NCI-H2227 (cell line): ENCODE results near the gene SPATA33.
A peak's percentile ranks its signal among the peaks of the same experiment; 100 is the strongest.
"Not testable (repeated sequence)": the region's sequence is repeated elsewhere in the genome, so short reads cannot be mapped to it uniquely, and the experiment has no call there.

Source experiments
- DNase-seq: peaks from one replicate; lab custom pipeline; 2025; ENCODE audit not compliant: unreplicated experiment; lab: John Stamatoyannopoulos, UW

The SPATA33 gene

GRCh38 chr16:89658221-89658879 is 714 bp downstream of the SPATA33 start:
- DNase-seq: no peak

- DNase-seq: no peak
Measured at GRCh38 chr16:89660146-89660545, 2.5 kb downstream of the SPATA33 start.

- no peak for DNase-seq
Measured at GRCh38 chr16:89661215-89661614, 3.6 kb downstream of the SPATA33 start.

- not testable (repeated sequence) for DNase-seq
Measured at GRCh38 chr16:89664238-89664637, 6.6 kb downstream of the SPATA33 start.

- DNase-seq: peak; percentile 9
Measured at GRCh38 chr16:89667000-89667399, 9.4 kb downstream of the SPATA33 start.

GRCh38 chr16:89667633-89668032 is 10.0 kb downstream of the SPATA33 start:
- no peak for DNase-seq

- DNase-seq: no peak
Measured at GRCh38 chr16:89668790-89669158, 11.1 kb downstream of the SPATA33 start.

- DNase-seq: no peak
Measured at GRCh38 chr16:89669755-89670154, 12.1 kb downstream of the SPATA33 start.

GRCh38 chr16:89670496-89671431 is 13.1 kb downstream of the SPATA33 start:
- no peak for DNase-seq

GRCh38 chr16:89671565-89671964 is 13.9 kb downstream of the SPATA33 start:
- not testable (repeated sequence) for DNase-seq

- no peak for DNase-seq
Measured at GRCh38 chr16:89672177-89672941, 14.7 kb downstream of the SPATA33 start.

GRCh38 chr16:89678258-89678657 is 20.6 kb downstream of the SPATA33 start:
- no peak for DNase-seq

- no peak for DNase-seq
Measured at GRCh38 chr16:89685916-89686315, 28.3 kb downstream of the SPATA33 start.

GRCh38 chr16:89686520-89687091 is 29.0 kb downstream of the SPATA33 start, which contains the start of gene CDK10:
Gene CDK10 (plus strand): TSS chr16:89686689. CDS start chr16:89686711, 22 bp downstream.
- DNase-seq: peak; percentile 93

GRCh38 chr16:89687092-89687940 is 29.7 kb downstream of the SPATA33 start:
- peak; percentile 59 for DNase-seq

- no peak for DNase-seq
Measured at GRCh38 chr16:89688395-89688794, 30.8 kb downstream of the SPATA33 start.

- DNase-seq: no peak
Measured at GRCh38 chr16:89689142-89689541, 31.5 kb downstream of the SPATA33 start.

- DNase-seq: not testable (repeated sequence)
Measured at GRCh38 chr16:89689621-89690020, 32.0 kb downstream of the SPATA33 start.

- DNase-seq: no peak
Measured at GRCh38 chr16:89690392-89690901, 32.8 kb downstream of the SPATA33 start.
